Kidney capillary endothelial cell (primary cell): ENCODE data around the gene CTNND1.
A peak's percentile ranks its signal among the peaks of the same experiment; 100 is the strongest.
"Not testable (repeated sequence)": the region's sequence is repeated elsewhere in the genome, so short reads cannot be mapped to it uniquely, and the experiment has no call there.

ENCODE experiments used
- DNase-seq: peaks from one replicate; pipeline ENCODE4 v3.0.0-alpha.2; 2018; ENCODE audit warnings: low spot score

CTNND1 gene

GRCh38 chr11:57761301-57762234 is at the start of gene CTNND1:
TSS of gene CTNND1 (plus strand) at chr11:57761802. CDS start at chr11:57791479, 29,677 bp downstream.
- peak; percentile 94 for DNase-seq

GRCh38 chr11:57712256-57713150 is 49.1 kb upstream of the CTNND1 start, which contains the start of gene TMX2:
TSS of gene TMX2 (plus strand) at chr11:57712593. CDS start at chr11:57712619, 26 bp downstream.
- DNase-seq = peak; percentile 100

- no peak for DNase-seq
Observed at GRCh38 chr11:57713835-57714234, 47.8 kb upstream of the CTNND1 start.

GRCh38 chr11:57716726-57717125 is 44.9 kb upstream of the CTNND1 start:
- not testable (repeated sequence) for DNase-seq

- no peak for DNase-seq
Observed at GRCh38 chr11:57727185-57727584, 34.4 kb upstream of the CTNND1 start.

GRCh38 chr11:57728829-57729228 is 32.8 kb upstream of the CTNND1 start:
- DNase-seq = no peak

GRCh38 chr11:57729479-57729878 is 32.1 kb upstream of the CTNND1 start:
- DNase-seq = no peak

- DNase-seq = no peak
Observed at GRCh38 chr11:57732661-57733060, 28.9 kb upstream of the CTNND1 start.

GRCh38 chr11:57735619-57736298 is 25.8 kb upstream of the CTNND1 start:
- no peak for DNase-seq

GRCh38 chr11:57741132-57742086 is 20.2 kb upstream of the CTNND1 start, which contains the start of gene SELENOH:
TSS of gene SELENOH (plus strand) at chr11:57741491. CDS start at chr11:57741596, 105 bp downstream.
- DNase-seq = peak; percentile 97

GRCh38 chr11:57742087-57742452 is 19.5 kb upstream of the CTNND1 start:
- DNase-seq = no peak

- no peak for DNase-seq
Observed at GRCh38 chr11:57744357-57744756, 17.2 kb upstream of the CTNND1 start.

- DNase-seq = no peak
Observed at GRCh38 chr11:57745206-57745605, 16.4 kb upstream of the CTNND1 start.

- no peak for DNase-seq
Observed at GRCh38 chr11:57746920-57747319, 14.7 kb upstream of the CTNND1 start.

GRCh38 chr11:57751176-57751575 is 10.4 kb upstream of the CTNND1 start:
- DNase-seq = no peak

- DNase-seq = peak; percentile 60
Observed at GRCh38 chr11:57751676-57752253, 9.8 kb upstream of the CTNND1 start, which contains the start of gene BTBD18. TSS of gene BTBD18 (minus strand) at chr11:57751819. CDS start at chr11:57751188, 631 bp downstream.

- DNase-seq = no peak
Observed at GRCh38 chr11:57752954-57753353, 8.6 kb upstream of the CTNND1 start.

GRCh38 chr11:57758174-57758573 is 3.4 kb upstream of the CTNND1 start:
- DNase-seq = no peak

GRCh38 chr11:57762235-57762861 is 746 bp downstream of the CTNND1 start:
- no peak for DNase-seq

GRCh38 chr11:57763568-57763967 is 2.0 kb downstream of the CTNND1 start:
- DNase-seq = peak; percentile 57
